ENCODE data around the gene DDR1. TPM values are rescaled to one million over a fixed set of nuclear protein-coding genes. Genes with fewer than 3 reads are reported as not detected.
A peak's percentile ranks its signal among the peaks of the same experiment; 100 is the strongest.
"Not testable (repeated sequence)": the region's sequence is repeated elsewhere in the genome, so short reads cannot be mapped to it uniquely, and the experiment has no call there.

The DDR1 gene
- total and polyA plus RNA-seq, 4 donors, result 6.8 to 32.0 (median 22.5) TPM

DNA sequence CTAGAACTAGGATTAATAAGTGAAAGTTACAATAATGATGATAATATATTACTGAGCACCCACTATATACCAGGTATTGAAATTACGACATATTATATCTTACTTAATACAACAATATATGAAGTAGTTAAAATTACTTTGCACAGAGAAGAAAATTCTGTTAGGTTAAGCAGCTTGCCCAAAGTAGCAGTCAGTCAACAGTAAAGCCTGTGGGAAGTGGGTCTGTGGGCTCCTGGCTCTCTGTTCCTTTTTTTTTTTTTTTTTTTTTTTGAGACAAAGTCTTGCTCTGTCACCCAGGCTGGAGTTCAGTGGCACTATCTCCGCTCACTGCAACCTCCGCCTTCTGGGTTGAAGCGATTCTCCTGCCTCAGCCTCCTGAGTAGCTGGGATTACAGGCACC lies 18.9 kb downstream of the DDR1 start:
- no peaks in the 10 kb centered on the region for H3K36me3 ChIP-seq (ENCODE audit: control insufficient read depth in 1 of 2, insufficient read depth in 2 of 2, low read length in 1 of 2)
- 89 to 91% methylated on average over 4 of the region's 4 CpGs for WGBS, 2 donors
- H3K4me3 ChIP-seq (ENCODE audit: low read length in 2 of 2), result no peak overlapping the region
- no peak overlapping the region for H3K27ac ChIP-seq (ENCODE audit: low read depth in 1 of 2, low read length in 2 of 2)
- no peaks in the 10 kb centered on the region for H3K9me3 ChIP-seq (ENCODE audit: control insufficient read depth, low read length)
- intact Hi-C loops (cut with DNase I), result no loop called here
- ATAC-seq (ENCODE audit: low FRiP score) (no peak), DNase-seq (no peak)
- no peaks in the 10 kb centered on the region for H3K4me1 ChIP-seq (ENCODE audit: control insufficient read depth in 1 of 2, insufficient read depth in 2 of 2, low read length in 2 of 2)
- no peaks in the 10 kb centered on the region for H3K27me3 ChIP-seq (ENCODE audit: control insufficient read depth in 1 of 2, insufficient read depth in 2 of 2, low read length in 1 of 2)

DNA sequence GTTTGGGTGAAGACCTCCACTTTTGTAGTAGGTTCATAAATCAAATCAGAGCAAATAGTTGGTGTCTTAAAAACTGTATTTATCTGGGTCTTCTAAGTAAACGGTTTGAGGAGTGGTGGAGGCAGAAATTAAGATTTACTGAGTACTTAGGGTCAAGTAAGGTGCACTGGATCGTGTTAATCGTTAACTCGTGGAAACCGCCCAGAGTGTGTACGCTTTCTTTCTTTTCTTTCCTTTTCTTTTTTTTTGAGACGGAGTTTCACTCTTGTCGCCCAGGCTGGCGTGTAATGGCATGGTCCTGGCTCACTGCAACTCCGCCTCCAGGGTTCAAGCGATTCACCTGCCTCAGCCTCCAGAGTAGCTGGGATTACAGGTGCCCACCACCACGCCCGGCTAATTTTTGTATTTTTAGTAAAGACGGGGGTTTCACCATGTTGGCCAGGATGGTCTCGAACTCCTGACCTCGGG lies 23.0 kb downstream of the DDR1 start:
- peak in 1 of 2 donors; percentile 30 for DNase-seq
- WGBS, 2 donors, result 45 to 46% methylated on average over 16 of the region's 16 CpGs
- H3K36me3 ChIP-seq (ENCODE audit: control insufficient read depth in 1 of 2, insufficient read depth in 2 of 2, low read length in 1 of 2); H3K27me3 ChIP-seq (ENCODE audit: control insufficient read depth in 1 of 2, insufficient read depth in 2 of 2, low read length in 1 of 2); H3K27ac ChIP-seq (ENCODE audit: low read depth in 1 of 2, low read length in 2 of 2); H3K9me3 ChIP-seq (ENCODE audit: control insufficient read depth, low read length); ATAC-seq (ENCODE audit: low FRiP score); H3K4me1 ChIP-seq (ENCODE audit: control insufficient read depth in 1 of 2, insufficient read depth in 2 of 2, low read length in 2 of 2); intact Hi-C loops (cut with DNase I); H3K4me3 ChIP-seq (ENCODE audit: low read length in 2 of 2): not testable (repeated sequence)

DNA sequence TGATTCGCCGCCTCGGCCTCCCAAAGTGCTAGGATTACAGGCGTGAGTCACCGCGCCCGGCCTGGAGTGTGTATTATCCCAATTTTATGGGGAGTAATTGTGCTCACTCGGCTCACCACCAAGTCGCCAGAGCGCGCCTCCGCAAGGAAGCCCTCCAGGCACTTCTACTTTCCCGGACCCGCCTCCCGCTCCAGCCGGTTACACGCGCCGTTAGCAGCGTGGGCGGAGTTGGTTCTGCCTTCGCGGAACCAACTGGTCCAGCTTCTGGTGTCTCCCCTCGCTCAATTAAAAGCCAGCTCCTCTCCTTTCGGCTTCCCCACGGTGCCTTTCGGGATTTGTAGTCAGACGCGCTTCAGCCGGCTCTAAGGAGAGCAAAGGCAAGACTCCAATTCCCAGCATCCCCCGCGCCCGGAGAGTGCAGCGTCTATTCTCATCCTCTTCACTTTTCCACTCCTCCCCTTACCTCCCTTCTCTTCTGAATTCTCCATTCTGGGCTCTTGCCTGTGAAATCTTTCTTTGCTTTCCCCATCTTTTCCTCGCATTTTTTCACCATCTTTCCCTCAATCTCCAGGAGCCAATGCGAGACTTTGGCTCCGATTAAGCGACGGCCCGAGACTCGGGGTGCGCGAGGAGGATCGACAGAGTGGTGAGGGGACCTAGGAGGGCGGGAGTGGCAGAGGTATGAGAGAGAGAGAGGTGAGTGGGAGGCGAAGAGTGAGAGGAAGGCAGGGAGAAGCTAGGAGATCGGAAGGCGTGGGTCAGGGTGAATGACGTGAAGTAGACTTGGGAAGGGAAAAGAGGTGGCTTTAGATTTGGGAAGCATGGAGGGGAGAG lies 23.7 kb downstream of the DDR1 start, which contains the start of gene GTF2H4:
TSS of gene GTF2H4 (plus strand) at position 450 of the 834 bp plus-strand sequence.
- ATAC-seq (ENCODE audit: low FRiP score), result peak; percentile 96
- 1% methylated on average over 49 of the region's 49 CpGs for WGBS, 2 donors
- intact Hi-C loops (cut with DNase I), result no loop called here

DNA sequence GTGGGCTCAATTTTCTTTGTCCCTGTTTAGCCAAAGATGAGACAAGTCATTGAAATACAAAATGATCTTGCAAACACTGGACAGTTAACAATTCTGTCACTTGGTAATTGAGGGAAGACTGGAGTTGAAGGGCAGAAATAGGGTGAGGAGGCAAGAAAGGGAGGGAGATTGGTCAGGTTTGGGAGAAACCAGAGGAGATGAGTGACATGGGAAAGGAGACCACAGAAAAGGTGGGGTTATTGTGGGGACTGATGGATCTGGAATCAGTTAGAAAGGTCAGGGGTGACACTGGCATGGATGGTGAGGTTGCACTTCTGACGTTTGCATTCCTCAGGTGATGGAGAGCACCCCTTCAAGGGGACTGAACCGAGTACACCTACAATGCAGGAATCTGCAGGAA lies 24.4 kb downstream of the DDR1 start:
- WGBS, 2 donors, result 23 to 26% methylated on average over 2 of the region's 2 CpGs
- DNase-seq (no peak), ATAC-seq (ENCODE audit: low FRiP score) (no peak)
- Histone ChIP-seq H3K36me3 (ENCODE audit: control insufficient read depth in 1 of 2, insufficient read depth in 2 of 2, low read length in 1 of 2) (peaks cover 0 to 2% of the 10 kb centered on the region in 2 donors), H3K4me3 (ENCODE audit: low read length in 2 of 2) (peak overlapping the region; percentile 59 to 95), H3K9me3 (ENCODE audit: control insufficient read depth, low read length) (no peaks in the 10 kb centered on the region), H3K27ac (ENCODE audit: low read depth in 1 of 2, low read length in 2 of 2) (no peak overlapping the region), H3K4me1 (ENCODE audit: control insufficient read depth in 1 of 2, insufficient read depth in 2 of 2, low read length in 2 of 2) (peaks cover 0 to 3% of the 10 kb centered on the region in 2 donors), H3K27me3 (ENCODE audit: control insufficient read depth in 1 of 2, insufficient read depth in 2 of 2, low read length in 1 of 2) (no peaks in the 10 kb centered on the region)
- intact Hi-C loops (cut with DNase I), result no loop called here

More for the DNA sequence above, 23.7 kb downstream of the DDR1 start, which contains the start of gene GTF2H4:
- peak; percentile 98 to 99 for DNase-seq
- peaks cover 0 to 3% of the 10 kb centered on the region in 2 donors for H3K4me1 ChIP-seq (ENCODE audit: control insufficient read depth in 1 of 2, insufficient read depth in 2 of 2, low read length in 2 of 2)
- H3K27me3 ChIP-seq (ENCODE audit: control insufficient read depth in 1 of 2, insufficient read depth in 2 of 2, low read length in 1 of 2), result no peaks in the 10 kb centered on the region
- no peaks in the 10 kb centered on the region for H3K9me3 ChIP-seq (ENCODE audit: control insufficient read depth, low read length)
- H3K27ac ChIP-seq (ENCODE audit: low read depth in 1 of 2, low read length in 2 of 2), result peak within 1 kb of the TSS in 1 of 2 donors; percentile 28
- peaks cover 0 to 2% of the 10 kb centered on the region in 2 donors for H3K36me3 ChIP-seq (ENCODE audit: control insufficient read depth in 1 of 2, insufficient read depth in 2 of 2, low read length in 1 of 2)
- H3K4me3 ChIP-seq (ENCODE audit: low read length in 2 of 2), result peak within 1 kb of the TSS; percentile 59 to 95

DNA sequence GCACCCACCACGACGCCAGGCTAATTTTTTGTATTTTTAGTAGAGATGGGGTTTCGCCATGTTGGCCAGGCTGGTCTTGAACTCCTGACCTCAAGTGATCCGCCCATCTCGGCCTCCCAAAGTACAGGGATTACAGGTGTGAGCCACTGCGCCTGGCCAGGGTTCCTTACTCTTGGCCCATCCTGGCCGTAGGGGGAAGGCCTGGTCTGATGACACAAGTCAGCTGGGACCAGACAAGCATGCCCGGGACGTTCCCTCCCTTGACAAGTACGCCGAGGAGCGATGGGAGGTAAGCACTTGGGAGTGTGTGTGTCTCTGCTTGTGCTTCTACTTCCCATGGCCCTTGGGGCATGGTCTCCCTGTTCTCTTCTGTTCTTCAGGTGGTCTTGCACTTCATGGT lies 26.2 kb downstream of the DDR1 start:
- intact Hi-C loops (cut with DNase I); H3K36me3 ChIP-seq (ENCODE audit: control insufficient read depth in 1 of 2, insufficient read depth in 2 of 2, low read length in 1 of 2); DNase-seq; H3K27me3 ChIP-seq (ENCODE audit: control insufficient read depth in 1 of 2, insufficient read depth in 2 of 2, low read length in 1 of 2); H3K4me3 ChIP-seq (ENCODE audit: low read length in 2 of 2); H3K27ac ChIP-seq (ENCODE audit: low read depth in 1 of 2, low read length in 2 of 2); H3K9me3 ChIP-seq (ENCODE audit: control insufficient read depth, low read length); H3K4me1 ChIP-seq (ENCODE audit: control insufficient read depth in 1 of 2, insufficient read depth in 2 of 2, low read length in 2 of 2); ATAC-seq (ENCODE audit: low FRiP score): not testable (repeated sequence)
- WGBS, 2 donors, result 93% methylated on average over 12 of the region's 12 CpGs

DNA sequence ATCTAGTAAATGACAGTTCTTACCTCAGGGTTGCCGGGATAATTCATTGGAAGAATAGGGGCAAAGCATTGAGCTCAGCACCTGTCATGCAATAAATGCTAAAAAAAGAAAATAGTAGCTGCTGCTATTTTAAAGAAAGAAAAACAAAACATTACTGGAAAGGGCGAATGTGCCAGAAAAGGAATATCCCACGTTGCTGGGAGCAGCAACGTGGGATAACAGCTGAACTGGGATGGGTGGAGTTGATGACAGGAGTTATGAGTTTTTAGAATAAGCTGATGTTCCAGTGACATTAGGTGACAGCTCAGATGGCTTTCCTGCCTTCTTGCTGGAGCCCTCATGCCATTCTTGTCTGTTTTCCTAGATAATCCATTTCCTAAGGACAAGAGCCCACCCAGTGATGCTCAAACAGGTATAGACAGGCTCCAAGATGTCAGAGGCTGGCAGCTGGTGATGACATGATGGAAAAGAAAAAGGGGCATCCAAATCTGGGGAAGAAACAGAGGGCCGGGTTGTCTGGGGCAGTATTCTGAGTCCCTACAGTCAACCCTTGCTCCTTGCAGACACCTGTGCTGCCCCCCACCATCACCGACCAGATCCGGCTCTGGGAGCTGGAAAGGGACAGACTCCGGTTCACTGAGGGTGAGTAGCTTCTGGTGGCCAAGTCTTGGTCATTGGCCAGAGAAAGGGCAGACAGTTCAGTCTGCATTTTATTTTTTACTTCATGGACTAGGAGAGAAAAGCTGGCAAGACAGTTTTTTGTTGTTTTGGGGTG lies 28.6 kb downstream of the DDR1 start:
- ATAC-seq (ENCODE audit: low FRiP score) (no peak), DNase-seq (no peak)
- Histone ChIP-seq H3K36me3 (ENCODE audit: control insufficient read depth in 1 of 2, insufficient read depth in 2 of 2, low read length in 1 of 2) (peaks cover 0 to 2% of the 10 kb centered on the region in 2 donors), H3K9me3 (ENCODE audit: control insufficient read depth, low read length) (no peaks in the 10 kb centered on the region), H3K4me3 (ENCODE audit: low read length in 2 of 2) (no peak overlapping the region), H3K27ac (ENCODE audit: low read depth in 1 of 2, low read length in 2 of 2) (no peak overlapping the region), H3K4me1 (ENCODE audit: control insufficient read depth in 1 of 2, insufficient read depth in 2 of 2, low read length in 2 of 2) (peaks cover 0 to 3% of the 10 kb centered on the region in 2 donors), H3K27me3 (ENCODE audit: control insufficient read depth in 1 of 2, insufficient read depth in 2 of 2, low read length in 1 of 2) (no peaks in the 10 kb centered on the region)
- WGBS, 2 donors, result 46 to 50% methylated on average over 8 of the region's 8 CpGs
- intact Hi-C loops (cut with DNase I), result no loop called here

DNA sequence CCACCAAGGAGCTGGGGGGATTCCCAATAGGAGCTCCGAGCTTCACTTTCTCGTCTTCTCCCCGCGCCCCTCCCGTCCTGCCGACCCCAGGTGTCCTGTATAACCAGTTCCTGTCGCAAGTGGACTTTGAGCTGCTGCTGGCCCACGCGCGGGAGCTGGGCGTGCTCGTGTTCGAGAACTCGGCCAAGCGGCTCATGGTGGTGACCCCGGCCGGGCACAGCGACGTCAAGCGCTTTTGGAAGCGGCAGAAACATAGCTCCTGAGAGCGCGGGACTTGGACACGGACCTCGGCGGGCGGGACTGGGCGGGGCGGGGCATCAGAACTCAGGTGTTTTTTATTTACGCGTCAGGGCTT lies 29.4 kb downstream of the DDR1 start:
- intact Hi-C loops (cut with DNase I), result no loop called here
- ATAC-seq (ENCODE audit: low FRiP score) (peak; percentile 71), DNase-seq (no peak)
- no peaks in the 10 kb centered on the region for H3K27me3 ChIP-seq (ENCODE audit: control insufficient read depth in 1 of 2, insufficient read depth in 2 of 2, low read length in 1 of 2)
- H3K9me3 ChIP-seq (ENCODE audit: control insufficient read depth, low read length), result no peaks in the 10 kb centered on the region
- H3K4me1 ChIP-seq (ENCODE audit: control insufficient read depth in 1 of 2, insufficient read depth in 2 of 2, low read length in 2 of 2), result peaks cover 0 to 3% of the 10 kb centered on the region in 2 donors
- peaks cover 0 to 2% of the 10 kb centered on the region in 2 donors for H3K36me3 ChIP-seq (ENCODE audit: control insufficient read depth in 1 of 2, insufficient read depth in 2 of 2, low read length in 1 of 2)
- peak overlapping the region; percentile 27 to 33 for H3K4me3 ChIP-seq (ENCODE audit: low read length in 2 of 2)
- peak overlapping the region in 1 of 2 donors; percentile 65 for H3K27ac ChIP-seq (ENCODE audit: low read depth in 1 of 2, low read length in 2 of 2)
- 2 to 3% methylated on average over 31 of the region's 31 CpGs for WGBS, 2 donors

DNA sequence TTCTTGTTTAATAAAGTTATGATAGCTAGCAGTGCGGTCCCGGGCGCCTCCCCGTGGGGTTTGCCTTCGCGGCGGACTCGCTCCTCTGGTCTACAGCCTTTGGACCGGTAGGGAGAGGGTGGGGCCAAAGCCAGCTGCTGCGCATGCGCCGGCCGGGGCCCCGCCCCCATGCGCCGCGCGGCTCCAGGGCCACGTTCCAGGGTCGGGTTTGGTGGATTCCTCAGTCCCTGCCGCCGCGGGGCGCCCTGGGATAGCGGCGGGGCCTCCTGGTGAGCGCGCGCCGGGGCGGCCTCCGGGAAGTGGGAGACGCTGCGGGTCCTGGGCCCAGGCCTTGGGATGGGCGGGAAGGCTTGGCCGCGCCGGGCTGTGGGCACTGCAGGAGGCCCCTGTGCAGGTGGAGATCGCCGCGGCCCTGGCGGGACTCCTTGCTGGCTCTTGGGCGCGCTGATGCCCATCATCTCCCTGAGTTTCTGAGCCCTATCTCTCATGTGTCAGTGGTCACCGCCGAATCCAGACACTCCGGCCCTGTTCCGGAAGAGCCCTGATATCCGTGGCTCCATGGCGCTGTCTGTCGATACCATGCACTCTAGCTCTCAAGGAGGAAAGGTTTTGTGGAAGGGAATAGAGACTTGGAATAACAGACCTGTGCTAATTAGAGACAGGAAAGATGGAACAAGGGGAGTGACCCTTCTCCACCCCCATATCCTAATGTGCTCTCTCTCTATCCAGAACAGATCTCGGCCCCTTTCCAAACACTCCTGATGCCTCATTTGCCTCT lies 29.9 kb downstream of the DDR1 start, which contains the start of gene VARS2:
TSS of gene VARS2 (plus strand) at position 163 of the 778 bp plus-strand sequence. CDS start at position 762, 599 bp downstream.
- Histone ChIP-seq H3K27ac (ENCODE audit: low read depth in 1 of 2, low read length in 2 of 2) (peak within 1 kb of the TSS; percentile 33 to 72), H3K36me3 (ENCODE audit: control insufficient read depth in 1 of 2, insufficient read depth in 2 of 2, low read length in 1 of 2) (peaks cover 0 to 2% of the 10 kb centered on the region in 2 donors), H3K4me1 (ENCODE audit: control insufficient read depth in 1 of 2, insufficient read depth in 2 of 2, low read length in 2 of 2) (peaks cover 0 to 1% of the 10 kb centered on the region in 2 donors), H3K9me3 (ENCODE audit: control insufficient read depth, low read length) (no peaks in the 10 kb centered on the region), H3K4me3 (ENCODE audit: low read length in 2 of 2) (peak within 1 kb of the TSS; percentile 28 to 33), H3K27me3 (ENCODE audit: control insufficient read depth in 1 of 2, insufficient read depth in 2 of 2, low read length in 1 of 2) (no peaks in the 10 kb centered on the region)
- 0 to 1% methylated on average over 36 to 52 of the region's 52 CpGs for WGBS, 2 donors
- ATAC-seq (ENCODE audit: low FRiP score), result peak; percentile 96
- intact Hi-C loops (cut with DNase I), result no loop called here
- DNase-seq, result peak; percentile 93 to 96

All from aorta (tissue), 5 donors.